Measurements from ENCODE around the gene SLC9C2.

GRCh38 chr1:173473599-173474011 lies 129.3 kb downstream of the SLC9C2 start:
- TF ChIP-seq POLR2AphosphoS5 (IDR thresholded peaks at IDR 0.05; ENCODE audit: low read depth, low read length) (peak; percentile 56; the same call in 1 of the 2 replicates), EP300 (IDR thresholded peaks at IDR 0.05; ENCODE audit: borderline replicate concordance in 1 of 2, low read depth in 1 of 2, low read length in 1 of 2) (0 out of 4 replicates have a peak, but pooled peaks of 1 of the 2 experiments have one; percentile 5), CTCF (IDR thresholded peaks at IDR 0.05) (no peak), SMC3 (IDR thresholded peaks at IDR 0.05; ENCODE audit: low read depth, low read length) (no peak), TAF1 (IDR thresholded peaks at IDR 0.05; ENCODE audit: borderline replicate concordance, low read depth, low read length) (no peak), JUND (IDR thresholded peaks at IDR 0.05) (peak; percentile 82), CHD2 (IDR thresholded peaks at IDR 0.05; ENCODE audit: low read length, partially characterized antibody) (no peak), REST (IDR thresholded peaks at IDR 0.05; ENCODE audit: low read depth, low read length) (no peak), PBX3 (IDR thresholded peaks at IDR 0.05) (peak; percentile 67), USF1 (IDR thresholded peaks at IDR 0.05; ENCODE audit: borderline replicate concordance, low read depth) (no peak), RXRA (IDR thresholded peaks at IDR 0.05; ENCODE audit: borderline replicate concordance, low read depth) (no peak), SIN3A (IDR thresholded peaks at IDR 0.05; ENCODE audit: borderline replicate concordance, low read depth, low read length) (0 out of 2 replicates have a peak, but pooled peaks have one; percentile 67), RFX5 (IDR thresholded peaks at IDR 0.05; ENCODE audit: low read length) (no peak)

Measured in SK-N-SH (cell line).